Measurements from ENCODE around the gene STARD13.
"Not testable (repeated sequence)": the region's sequence is repeated elsewhere in the genome, so short reads cannot be mapped to it uniquely, and the experiment has no call there.

Gene STARD13

GRCh38 chr13:33257841-33258807, 27.4 kb downstream of the STARD13 start:
- DNase-seq (ENCODE audit: low read depth, low spot score): no peak

GRCh38 chr13:33256148-33256840, 29.3 kb downstream of the STARD13 start:
- DNase-seq (ENCODE audit: low read depth, low spot score): no peak

- no peak for DNase-seq (ENCODE audit: low read depth, low spot score)
These were observed 33.4 kb downstream of the STARD13 start for GRCh38 chr13:33252135-33252534.

- no peak for DNase-seq (ENCODE audit: low read depth, low spot score)
These were observed 34.4 kb downstream of the STARD13 start for GRCh38 chr13:33251131-33251661.

GRCh38 chr13:33250609-33251008, 34.9 kb downstream of the STARD13 start:
- no peak for DNase-seq (ENCODE audit: low read depth, low spot score)

GRCh38 chr13:33249894-33250293, 35.7 kb downstream of the STARD13 start:
- DNase-seq (ENCODE audit: low read depth, low spot score): no peak

- no peak for DNase-seq (ENCODE audit: low read depth, low spot score)
These were observed 36.5 kb downstream of the STARD13 start for GRCh38 chr13:33249066-33249465.

GRCh38 chr13:33245505-33246158, 39.9 kb downstream of the STARD13 start:
- DNase-seq (ENCODE audit: low read depth, low spot score): no peak

- DNase-seq (ENCODE audit: low read depth, low spot score): no peak
These were observed 40.7 kb downstream of the STARD13 start for GRCh38 chr13:33244907-33245287.

- DNase-seq (ENCODE audit: low read depth, low spot score): no peak
These were observed 41.2 kb downstream of the STARD13 start for GRCh38 chr13:33244210-33244906.

GRCh38 chr13:33242984-33243617, 42.5 kb downstream of the STARD13 start:
- no peak for DNase-seq (ENCODE audit: low read depth, low spot score)

- DNase-seq (ENCODE audit: low read depth, low spot score): not testable (repeated sequence)
These were observed 43.2 kb downstream of the STARD13 start for GRCh38 chr13:33242372-33242771.

GRCh38 chr13:33236021-33236420, 49.5 kb downstream of the STARD13 start:
- DNase-seq (ENCODE audit: low read depth, low spot score): no peak

GRCh38 chr13:33235564-33235963, 50.0 kb downstream of the STARD13 start:
- no peak for DNase-seq (ENCODE audit: low read depth, low spot score)

GRCh38 chr13:33235078-33235477, 50.5 kb downstream of the STARD13 start:
- DNase-seq (ENCODE audit: low read depth, low spot score): no peak

GRCh38 chr13:33233547-33233946, 52.0 kb downstream of the STARD13 start:
- DNase-seq (ENCODE audit: low read depth, low spot score): no peak

GRCh38 chr13:33232883-33233282, 52.7 kb downstream of the STARD13 start:
- DNase-seq (ENCODE audit: low read depth, low spot score): no peak

- no peak for DNase-seq (ENCODE audit: low read depth, low spot score)
These were observed 54.2 kb downstream of the STARD13 start for GRCh38 chr13:33231339-33231738.

- no peak for DNase-seq (ENCODE audit: low read depth, low spot score)
These were observed 55.2 kb downstream of the STARD13 start for GRCh38 chr13:33230178-33230881.
